Astrocyte (in vitro differentiated cells and primary cell): Measurements from ENCODE around the gene DNAJC17. TPM values are rescaled to one million over a fixed set of nuclear protein-coding genes. Genes with fewer than 3 reads are reported as not detected.
A peak's percentile ranks its signal among the peaks of the same experiment; 100 is the strongest.

ENCODE experiments used
- DNase-seq: peaks from one replicate; pipeline ENCODE4 v3.0.0-alpha.2; 2010; ENCODE audit warnings: low read depth
- FAIRE-seq: peaks from 2 replicates; lab custom pipeline; 2011; peaks lifted over from hg19 to GRCh38; lab: Jason Lieb, UNC
- H2AFZ ChIP-seq: 2 replicates; pipeline ENCODE4 v1.6.0; 2012; ENCODE audit warnings: low read depth, low read length, inconsistent platforms
- H3K27ac ChIP-seq: 2 replicates; pipeline ENCODE4 v1.5.1; 2011; ENCODE audit warnings: low read depth, low read length, inconsistent platforms
- H3K27me3 ChIP-seq: 2 replicates; pipeline ENCODE4 v1.6.0; 2011; ENCODE audit warnings: low read length, inconsistent platforms; ENCODE audit not compliant: insufficient read depth
- H3K36me3 ChIP-seq: 2 replicates; pipeline ENCODE4 v1.5.1; 2011; ENCODE audit warnings: low read length, inconsistent platforms; ENCODE audit not compliant: insufficient read depth
- H3K4me1 ChIP-seq: 2 replicates; pipeline ENCODE4 v1.5.1; 2011; ENCODE audit warnings: low read length, inconsistent platforms; ENCODE audit not compliant: insufficient read depth
- H3K4me2 ChIP-seq: 2 replicates; pipeline ENCODE4 v1.6.0; 2012; ENCODE audit warnings: low read length, inconsistent platforms
- H3K4me3 ChIP-seq: 2 replicates; pipeline ENCODE4 v1.5.1; 2011; ENCODE audit warnings: low read depth, mild to moderate bottlenecking, low read length, inconsistent platforms; ENCODE audit not compliant: insufficient read depth
- H3K79me2 ChIP-seq: 2 replicates; pipeline ENCODE4 v1.6.0; 2012; ENCODE audit warnings: mild to moderate bottlenecking, low read length, inconsistent platforms; ENCODE audit not compliant: insufficient read depth
- H3K9ac ChIP-seq: 2 replicates; pipeline ENCODE4 v1.6.0; 2012; ENCODE audit warnings: mild to moderate bottlenecking, low read length, inconsistent platforms
- H3K9me3 ChIP-seq: 2 replicates; pipeline ENCODE4 v1.5.1; 2012; ENCODE audit warnings: low read depth, mild to moderate bottlenecking, low read length, inconsistent platforms; ENCODE audit not compliant: insufficient read depth
- H4K20me1 ChIP-seq: 2 replicates; pipeline ENCODE4 v1.6.0; 2012; ENCODE audit warnings: low read length, inconsistent platforms; ENCODE audit not compliant: insufficient read depth
- H3K27ac Mint-ChIP-seq: one replicate; pipeline ENCODE4 v1.8.0; 2021; ENCODE audit warnings: mild to moderate bottlenecking, mixed read lengths; ENCODE audit not compliant: unreplicated experiment
- H3K27me3 Mint-ChIP-seq: one replicate; pipeline ENCODE4 v1.8.0; 2021; ENCODE audit warnings: low read depth, mixed read lengths; ENCODE audit not compliant: unreplicated experiment
- H3K36me3 Mint-ChIP-seq: one replicate; pipeline ENCODE4 v1.8.0; 2021; ENCODE audit warnings: low read depth, mixed read lengths; ENCODE audit not compliant: unreplicated experiment
- H3K4me1 Mint-ChIP-seq: one replicate; pipeline ENCODE4 v1.8.0; 2021; ENCODE audit warnings: low read depth, mixed read lengths; ENCODE audit not compliant: unreplicated experiment
- H3K4me3 Mint-ChIP-seq: one replicate; pipeline ENCODE4 v1.8.0; 2021; ENCODE audit warnings: mild to moderate bottlenecking, moderate library complexity, mixed read lengths; ENCODE audit not compliant: unreplicated experiment
- H3K9me3 Mint-ChIP-seq: one replicate; pipeline ENCODE4 v1.8.0; 2021; ENCODE audit warnings: mild to moderate bottlenecking, mixed read lengths; ENCODE audit not compliant: unreplicated experiment
- CTCF ChIP-seq: IDR thresholded peaks from 2 replicates; pipeline ENCODE4 v1.5.1; 2011; ENCODE audit warnings: low read depth, mild to moderate bottlenecking, inconsistent platforms, low read length, moderate library complexity; ENCODE audit not compliant: insufficient read depth
- EZH2 ChIP-seq: IDR thresholded peaks from 2 replicates; pipeline ENCODE4 v1.6.1; 2012; ENCODE audit warnings: mild to moderate bottlenecking, low read length, inconsistent platforms; ENCODE audit not compliant: insufficient read depth
- total RNA-seq: library from RNA; stranded (reverse); gene quantifications from 2 replicates; pipeline ENCODE4 v1.2.1, GENCODE V29; 2021

Gene DNAJC17
- total RNA-seq, 1 donor from 2014 or later = 21.0 TPM

- H3K9me3 Mint-ChIP-seq = no peaks in the 10 kb centered on the region
- peaks cover 45% of the 10 kb centered on the region for H3K79me2 ChIP-seq
- TF ChIP-seq EZH2 = no peak
- TF ChIP-seq CTCF = no peak
- peak within 1 kb of the TSS; percentile 91 for H3K4me3 ChIP-seq
- H3K36me3 Mint-ChIP-seq = peaks cover 2% of the 10 kb centered on the region
- no peaks in the 10 kb centered on the region for H3K27me3 Mint-ChIP-seq
- peak within 1 kb of the TSS; percentile 91 for H3K4me3 Mint-ChIP-seq
- H3K36me3 ChIP-seq = no peaks in the 10 kb centered on the region
- H3K4me1 ChIP-seq = peaks cover 8% of the 10 kb centered on the region
- H3K27ac ChIP-seq = peak within 1 kb of the TSS; percentile 73
- peaks cover 12% of the 10 kb centered on the region for H3K4me1 Mint-ChIP-seq
- H3K4me2 ChIP-seq = peak within 1 kb of the TSS; percentile 98
- H3K27ac Mint-ChIP-seq = peak within 1 kb of the TSS; percentile 72
- FAIRE-seq (no peak), DNase-seq (peak; percentile 75)
- H3K9ac ChIP-seq = peak within 1 kb of the TSS; percentile 91
- no peaks in the 10 kb centered on the region for H3K9me3 ChIP-seq
- H3K27me3 ChIP-seq = no peaks in the 10 kb centered on the region
- H2AFZ ChIP-seq = peak within 1 kb of the TSS; percentile 95
- peaks cover 9% of the 10 kb centered on the region for H4K20me1 ChIP-seq
These were observed 52.1 kb downstream of the DNAJC17 start, which contains the start of gene RMDN3 for GRCh38 chr15:40754883-40755811. TSS of gene RMDN3 (minus strand) at chr15:40755254. CDS start at chr15:40754783, 471 bp downstream.

GRCh38 chr15:40754574-40754882 lies 52.7 kb downstream of the DNAJC17 start:
- peaks cover 9% of the 10 kb centered on the region for H4K20me1 ChIP-seq
- peaks cover 2% of the 10 kb centered on the region for H3K36me3 ChIP-seq
- TF ChIP-seq EZH2 (no peak), CTCF (no peak)
- Mint-ChIP-seq H3K4me1 (peaks cover 12% of the 10 kb centered on the region), H3K9me3 (no peaks in the 10 kb centered on the region), H3K4me3 (peak overlapping the region; percentile 91), H3K36me3 (peaks cover 2% of the 10 kb centered on the region), H3K27me3 (no peaks in the 10 kb centered on the region), H3K27ac (peak overlapping the region; percentile 72)
- H3K4me2 ChIP-seq = peak overlapping the region; percentile 98
- peaks cover 45% of the 10 kb centered on the region for H3K79me2 ChIP-seq
- H3K27ac ChIP-seq = peak overlapping the region; percentile 62
- no peak for FAIRE-seq
- peaks cover 8% of the 10 kb centered on the region for H3K4me1 ChIP-seq
- DNase-seq = no peak
- peak overlapping the region; percentile 91 for H3K4me3 ChIP-seq
- H3K27me3 ChIP-seq = no peaks in the 10 kb centered on the region
- H2AFZ ChIP-seq = peak overlapping the region; percentile 88
- peak overlapping the region; percentile 91 for H3K9ac ChIP-seq
- H3K9me3 ChIP-seq = no peaks in the 10 kb centered on the region

- H3K27ac ChIP-seq = no peak overlapping the region
- Mint-ChIP-seq H3K27me3 (no peaks in the 10 kb centered on the region), H3K4me3 (no peak overlapping the region), H3K27ac (no peak overlapping the region), H3K36me3 (peaks cover 2% of the 10 kb centered on the region), H3K9me3 (no peaks in the 10 kb centered on the region), H3K4me1 (peaks cover 12% of the 10 kb centered on the region)
- TF ChIP-seq CTCF = no peak
- TF ChIP-seq EZH2 = no peak
- peaks cover 8% of the 10 kb centered on the region for H3K4me1 ChIP-seq
- H2AFZ ChIP-seq = no peak overlapping the region
- no peak overlapping the region for H3K4me3 ChIP-seq
- FAIRE-seq (no peak), DNase-seq (no peak)
- peaks cover 4% of the 10 kb centered on the region for H3K36me3 ChIP-seq
- H3K27me3 ChIP-seq = no peaks in the 10 kb centered on the region
- no peaks in the 10 kb centered on the region for H3K9me3 ChIP-seq
- peaks cover 45% of the 10 kb centered on the region for H3K79me2 ChIP-seq
- H3K9ac ChIP-seq = no peak overlapping the region
- H4K20me1 ChIP-seq = peaks cover 31% of the 10 kb centered on the region
- no peak overlapping the region for H3K4me2 ChIP-seq
These were observed 55.5 kb downstream of the DNAJC17 start for GRCh38 chr15:40751745-40752144.
